Stimulated activated CD4-positive, alpha-beta T cell treated with anti-CD3 and anti-CD28 coated beads, TNF-alpha, amount 100 ng/mL, for 4 hours (primary cell): Measurements from ENCODE around the gene CDK11A.
A peak's percentile ranks its signal among the peaks of the same experiment; 100 is the strongest.

Experiments
- DNase-seq, 3 experiments: peaks; one replicate each; pipeline ENCODE4 v3.0.0-alpha.2; 2020; ENCODE audit warnings: low read depth in 3 of 3

Gene CDK11A

DNA sequence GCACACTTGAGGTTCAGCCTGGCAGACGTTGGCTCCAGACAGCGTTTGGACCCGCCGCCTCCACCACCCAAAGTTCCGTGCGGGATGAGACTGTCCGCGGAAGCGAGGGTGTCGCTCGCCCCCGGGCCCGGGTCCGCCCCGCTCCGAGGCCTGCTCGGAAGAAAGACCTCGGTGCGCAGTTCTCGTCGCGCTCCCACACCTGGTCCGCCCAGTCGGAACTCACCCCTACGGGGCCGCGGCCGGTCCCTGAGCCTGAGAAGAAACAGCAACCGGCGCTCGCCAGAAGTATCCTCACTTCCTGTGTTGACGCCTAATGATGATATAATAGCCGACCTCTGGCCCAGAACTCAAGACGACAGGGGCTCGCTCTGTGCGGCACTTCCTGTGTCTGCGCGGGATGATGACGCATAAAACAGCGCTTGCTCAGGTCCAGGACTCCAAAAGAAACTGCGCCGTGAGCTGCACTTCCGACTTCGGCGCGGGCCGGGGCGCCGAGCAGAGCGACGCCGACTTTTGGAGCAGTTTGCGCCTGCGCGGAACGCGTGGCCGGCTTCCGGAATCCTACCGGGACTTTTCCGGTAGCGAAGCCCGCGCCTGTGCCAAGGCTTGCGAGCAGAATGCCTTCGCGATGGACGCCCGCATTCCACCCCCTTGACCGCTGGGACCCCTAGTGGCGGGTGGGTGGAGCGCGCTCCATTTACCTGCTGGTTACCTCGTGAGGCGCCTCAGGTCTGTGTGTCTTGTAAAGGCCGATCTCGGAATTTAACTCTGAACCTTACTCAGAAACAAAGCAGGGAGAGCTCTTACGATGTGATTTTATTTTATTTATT, at the start of gene CDK11A:
TSS of gene CDK11A (minus strand) at position 323 of the 830 bp plus-strand sequence. CDS start 1,539 bp downstream, outside the sequence.
- DNase-seq: peak; percentile 85 to 98 (median 92)

DNA sequence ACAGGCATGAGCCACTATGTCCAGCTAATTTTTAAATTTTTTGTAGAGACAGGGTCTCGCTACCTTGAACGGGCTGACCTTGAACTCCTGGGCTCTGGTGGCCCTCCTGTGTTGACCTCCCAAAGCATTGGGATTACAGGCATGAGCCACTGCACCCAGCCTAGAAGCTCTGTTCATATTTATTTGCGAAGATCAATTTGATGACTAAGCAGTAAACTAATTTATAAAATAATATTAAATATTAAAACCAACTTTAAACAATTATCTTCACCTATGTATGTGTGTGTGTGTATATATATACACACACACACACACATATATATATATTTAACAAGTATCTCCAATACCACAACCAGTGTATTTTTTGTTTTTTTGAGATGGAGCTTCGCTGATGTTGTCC, 49.7 kb upstream of the CDK11A start:
- no peak for DNase-seq

DNA sequence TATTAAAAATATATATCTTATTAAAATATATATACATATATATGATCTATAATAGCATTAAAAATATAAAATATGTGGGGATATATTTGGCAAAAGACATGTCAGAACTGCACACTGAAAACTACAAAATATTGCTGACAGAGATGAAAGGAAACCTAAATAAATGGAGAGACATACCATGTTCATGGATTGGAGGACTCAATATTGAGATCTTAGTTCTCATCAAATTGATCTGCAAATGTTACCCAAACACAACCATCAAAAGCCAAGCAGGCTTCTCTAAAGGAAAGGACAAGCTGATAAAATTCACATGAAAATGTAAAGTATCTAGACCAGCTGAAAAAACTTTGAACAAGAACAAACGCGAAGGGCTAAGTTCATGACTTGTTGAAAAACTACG, 46.9 kb upstream of the CDK11A start:
- no peak for DNase-seq

DNA sequence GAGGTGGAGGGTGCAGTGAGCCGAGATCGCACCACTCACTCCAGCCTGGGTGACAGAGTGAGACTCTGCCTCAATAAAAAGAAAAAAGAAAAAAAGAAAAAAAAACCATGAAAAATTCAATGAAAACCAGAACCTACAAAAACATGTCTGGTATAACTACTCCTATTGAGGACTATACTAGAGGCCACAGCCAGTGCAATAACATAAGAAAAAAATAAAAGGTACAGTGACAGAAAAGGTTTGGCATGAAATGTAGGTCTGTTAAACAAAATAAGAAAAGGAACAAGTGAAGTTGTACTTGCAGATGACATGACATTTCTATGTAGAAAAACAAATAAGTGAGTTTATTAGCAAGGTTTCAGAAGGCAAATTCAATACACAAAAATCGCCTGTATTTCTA, 45.9 kb upstream of the CDK11A start:
- no peak for DNase-seq

DNA sequence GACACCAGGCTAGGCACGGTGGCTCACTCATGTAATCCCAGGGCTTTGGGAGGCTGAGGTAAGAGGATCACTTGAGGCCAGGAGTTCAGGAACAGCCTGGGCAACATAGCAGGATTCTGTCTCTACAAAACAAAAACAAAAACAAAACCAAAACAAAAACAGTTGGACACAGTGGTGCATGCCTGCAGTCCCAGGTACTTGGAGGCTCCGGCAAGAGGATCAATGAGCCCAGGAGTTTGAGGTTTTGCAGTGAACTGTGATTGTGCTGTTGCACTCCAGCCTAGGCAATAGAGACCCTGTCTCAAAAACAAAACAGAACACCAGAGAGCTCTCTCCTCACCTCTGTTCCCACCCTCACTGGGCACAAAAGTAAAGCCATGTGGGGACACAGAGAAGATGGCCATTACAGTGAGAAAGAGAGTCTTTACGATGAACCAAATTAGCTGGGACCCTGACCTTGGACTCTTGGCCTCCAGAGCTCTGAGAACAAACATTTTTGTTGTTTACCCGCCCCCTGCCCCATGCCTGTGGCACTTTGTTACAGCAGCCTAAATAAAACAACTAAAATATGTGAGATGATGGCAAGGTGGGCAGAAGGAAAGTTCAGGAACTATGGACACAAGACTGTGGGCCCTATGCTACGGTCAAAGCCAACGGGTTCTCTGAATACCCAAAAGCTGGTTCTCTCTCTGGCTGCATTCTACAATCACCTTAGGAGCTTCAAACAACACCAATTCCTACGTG, 44.3 kb upstream of the CDK11A start:
- DNase-seq: no peak

DNA sequence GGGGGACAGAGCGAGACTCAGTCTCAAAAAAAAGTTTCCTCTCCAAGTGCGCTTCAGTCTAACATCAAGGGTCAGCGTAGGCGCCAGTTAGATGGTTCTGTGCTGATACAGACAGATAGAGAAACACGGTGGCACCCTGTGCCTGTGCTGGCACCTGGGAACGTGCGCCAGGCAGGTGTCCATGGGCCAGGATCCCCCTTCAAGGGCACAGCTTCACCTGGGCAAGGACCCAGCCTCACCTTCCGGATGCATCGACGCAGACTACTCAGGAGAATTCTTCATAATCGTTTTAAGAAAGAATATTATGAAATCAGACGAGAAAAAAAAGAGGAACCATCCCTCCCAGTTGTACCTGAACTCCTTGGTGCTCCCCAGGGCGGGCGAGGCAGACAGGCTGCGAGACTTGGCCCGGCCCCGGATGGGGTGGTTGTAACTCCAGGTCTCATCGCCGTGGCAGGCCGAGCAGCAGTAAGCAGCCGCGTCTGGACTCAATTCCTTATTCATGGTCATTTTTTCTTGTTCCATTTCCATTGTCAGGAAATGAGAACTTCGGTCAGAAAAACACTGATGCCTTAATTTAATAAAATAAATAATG, 40.8 kb upstream of the CDK11A start:
- no peak for DNase-seq

DNA sequence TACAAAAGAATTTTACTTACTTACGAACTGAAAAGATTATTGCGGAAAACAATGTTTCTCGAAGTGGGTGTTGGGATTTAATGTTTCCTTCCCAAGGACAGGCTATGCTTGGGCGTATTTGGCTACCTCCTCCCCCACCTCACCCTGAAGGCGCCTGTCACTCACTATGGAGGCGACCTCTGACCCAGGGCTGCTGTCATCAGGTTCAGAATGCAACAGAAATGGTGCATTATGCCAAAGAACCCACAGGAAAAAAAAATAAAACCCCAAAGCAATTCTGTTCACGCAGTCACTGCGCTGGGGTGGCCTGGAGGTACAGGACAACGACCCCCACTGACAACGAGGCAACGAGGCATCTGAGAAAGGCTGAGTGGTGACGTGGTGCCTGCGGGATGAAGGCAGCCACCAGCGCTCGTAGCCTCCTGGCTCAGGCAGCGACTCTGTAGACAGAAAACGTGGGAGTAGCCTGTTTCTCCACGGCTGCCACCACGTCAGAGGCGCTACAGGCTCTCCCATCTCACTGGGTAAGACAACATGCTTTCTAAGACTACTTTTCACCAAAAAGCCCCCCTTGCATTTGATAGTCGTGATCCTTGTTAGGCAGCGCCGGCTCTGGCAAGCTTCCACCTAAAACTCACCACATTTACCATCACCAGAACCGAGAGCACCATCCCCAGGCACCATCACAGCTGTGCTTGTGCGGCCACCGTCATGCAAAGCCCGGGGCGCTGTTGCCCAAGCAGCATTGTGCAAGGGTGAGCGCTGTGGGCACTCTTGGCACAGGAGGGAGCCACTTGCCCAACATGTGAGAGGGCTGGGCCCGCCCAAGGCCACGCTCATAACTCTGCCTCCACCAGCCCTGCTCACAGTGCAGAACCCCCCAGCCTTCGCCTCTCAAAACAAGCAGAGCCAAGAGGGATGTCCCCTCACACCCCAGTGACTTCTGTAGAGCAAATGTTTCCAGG, 39.8 kb upstream of the CDK11A start:
- no peak for DNase-seq

DNA sequence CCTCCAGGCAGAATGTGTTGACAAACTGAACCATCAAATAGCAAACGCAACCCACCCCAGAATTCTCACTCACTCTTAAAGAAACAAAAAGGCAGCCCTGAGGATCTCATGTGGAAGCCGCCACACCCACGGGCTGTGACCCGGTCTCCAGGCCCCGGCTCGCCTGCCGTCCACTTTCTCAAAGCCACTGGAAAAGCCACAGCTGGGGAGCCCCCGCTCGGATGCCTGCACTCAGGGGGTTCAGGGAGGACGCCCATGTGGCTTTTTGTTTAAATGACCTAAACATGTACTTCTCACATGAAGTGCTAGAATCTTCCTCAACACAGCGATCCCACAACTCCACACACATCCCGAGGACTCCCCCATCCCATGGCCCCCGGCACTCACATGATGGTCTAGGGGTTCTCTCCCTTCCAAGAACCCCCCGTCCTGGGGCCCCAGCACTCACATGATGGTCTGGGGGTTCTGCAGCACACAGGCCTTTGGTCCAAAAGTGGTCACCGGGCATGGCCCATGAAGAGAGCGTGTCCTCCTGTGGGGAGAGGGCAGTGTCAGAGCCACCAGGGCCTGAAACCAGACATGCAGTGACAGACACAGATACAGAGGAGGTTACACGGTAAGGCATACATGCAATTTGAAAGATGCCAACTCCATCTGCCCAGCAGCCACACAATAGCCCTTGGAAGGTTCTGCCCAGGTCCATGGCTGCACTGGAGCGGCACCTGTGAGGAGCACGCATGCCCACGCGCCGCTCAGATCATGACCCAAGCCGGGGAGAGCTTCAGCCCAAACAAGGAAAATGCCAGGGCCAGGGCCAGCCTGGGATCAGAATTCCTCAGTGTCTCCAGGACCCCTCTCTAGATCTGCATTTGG, 37.6 kb upstream of the CDK11A start:
- DNase-seq: no peak

DNA sequence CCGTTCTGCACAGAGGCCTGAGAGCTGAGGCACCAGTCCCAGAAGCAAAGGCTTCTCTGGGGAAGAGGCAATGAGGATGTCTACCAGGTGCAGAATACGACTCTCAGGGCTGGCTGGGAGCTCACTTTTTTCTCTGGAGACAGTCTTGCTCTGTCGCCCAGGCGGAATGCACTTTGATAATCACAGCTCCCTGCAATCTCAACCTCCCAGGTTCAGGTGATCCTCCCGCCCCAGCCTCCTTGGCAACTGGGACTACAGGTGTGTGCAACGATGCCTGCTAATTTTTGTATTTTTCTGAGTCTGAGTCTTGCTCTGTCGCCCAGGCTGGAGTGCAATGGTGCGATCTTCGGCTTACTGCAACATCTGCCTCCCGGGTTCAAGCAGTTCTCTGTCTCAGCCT, 36.6 kb upstream of the CDK11A start:
- no peak for DNase-seq

DNA sequence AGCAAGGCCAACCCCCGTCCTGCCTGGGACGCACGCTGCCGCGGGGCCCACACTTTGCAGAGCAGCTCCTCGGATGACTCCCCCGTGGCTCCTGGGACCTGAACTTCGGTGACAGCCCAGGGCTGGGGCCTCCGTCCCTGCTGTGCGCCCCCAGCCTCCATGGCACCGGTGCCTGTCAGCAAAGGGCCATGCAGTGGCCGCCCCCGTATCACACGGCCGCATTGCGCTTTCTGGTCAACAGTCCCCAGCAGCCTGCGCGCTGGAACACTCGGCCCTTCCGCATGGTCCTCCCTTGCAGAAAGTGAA, 36.1 kb upstream of the CDK11A start:
- no peak for DNase-seq

DNA sequence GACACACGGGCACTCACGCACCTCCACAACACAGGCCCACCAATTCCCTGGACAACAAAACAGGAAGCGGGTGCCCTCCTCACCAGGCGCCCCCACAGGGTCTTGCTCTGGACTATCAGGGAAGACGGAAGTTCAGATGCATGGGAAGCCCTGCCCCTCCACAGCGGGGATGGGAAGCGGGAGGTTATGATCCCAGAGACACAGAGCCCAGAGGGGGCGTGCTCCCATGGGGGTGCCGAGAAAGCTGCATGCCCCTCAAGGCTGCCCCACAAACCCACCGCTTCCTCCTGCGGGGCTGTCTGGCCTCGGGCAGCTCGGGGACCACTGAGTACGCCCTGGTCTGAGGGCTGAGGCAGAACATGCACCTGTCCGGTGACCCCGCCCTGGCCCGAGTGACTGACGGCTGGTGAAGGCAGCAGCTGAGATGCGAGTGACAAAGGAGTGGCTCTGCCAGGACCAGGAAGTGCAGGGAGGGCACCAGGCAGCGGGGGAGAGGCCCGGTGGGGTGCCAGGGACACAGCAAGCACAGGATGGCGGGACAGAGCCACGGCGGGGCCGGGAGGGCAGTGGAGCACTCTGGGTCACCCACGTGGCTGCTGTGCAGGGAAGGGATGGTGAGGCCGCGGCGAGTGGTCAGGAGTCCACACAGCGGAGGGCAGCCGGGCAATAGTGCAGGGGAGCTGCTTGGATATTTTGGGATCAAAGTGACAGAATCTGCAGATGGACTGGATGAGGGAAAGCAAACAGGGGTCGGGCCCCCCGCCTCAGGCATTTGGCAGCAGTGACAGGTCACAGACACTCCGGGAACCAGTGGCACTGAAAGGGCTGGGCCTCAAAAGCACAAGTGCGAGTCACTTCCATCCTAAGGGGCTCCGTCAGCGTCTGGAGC, 35.5 kb upstream of the CDK11A start:
- no peak for DNase-seq

DNA sequence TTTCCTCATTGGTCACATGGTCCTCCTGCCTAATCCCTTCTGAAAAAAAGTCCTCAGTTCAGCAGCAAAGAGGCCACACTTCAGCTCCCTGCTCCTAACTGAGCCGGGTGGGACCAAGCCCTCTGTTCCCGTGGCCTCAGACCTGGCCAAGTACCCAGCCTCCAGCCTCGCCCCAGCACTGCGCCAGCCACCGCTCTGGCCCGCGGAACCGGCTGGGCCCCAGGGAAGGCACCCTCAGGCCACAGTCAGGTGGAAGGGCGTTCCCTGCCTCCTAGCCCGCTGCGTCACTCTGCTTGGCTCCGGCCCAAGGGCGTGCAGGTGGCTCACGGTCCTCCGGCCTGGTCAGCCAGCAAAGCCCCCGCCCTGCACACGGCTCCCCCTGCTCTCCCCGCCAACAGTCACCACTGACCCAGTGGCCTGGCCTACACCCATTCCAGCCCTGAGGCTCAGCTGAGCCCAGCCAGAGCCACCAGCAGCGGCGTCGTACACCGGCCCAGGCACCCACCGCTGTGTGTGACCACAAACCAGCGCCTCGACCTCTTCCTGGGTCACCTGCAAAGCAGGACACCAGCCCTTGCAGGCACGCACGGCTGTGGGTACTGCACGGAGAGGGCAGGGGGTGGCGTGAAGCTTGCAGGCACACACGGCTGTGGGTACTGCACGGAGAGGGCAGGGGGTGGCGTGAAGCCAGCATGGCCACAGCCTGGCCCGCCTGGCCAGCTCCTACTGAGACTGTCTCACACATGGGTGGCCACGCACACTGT, 34.7 kb upstream of the CDK11A start:
- no peak for DNase-seq

DNA sequence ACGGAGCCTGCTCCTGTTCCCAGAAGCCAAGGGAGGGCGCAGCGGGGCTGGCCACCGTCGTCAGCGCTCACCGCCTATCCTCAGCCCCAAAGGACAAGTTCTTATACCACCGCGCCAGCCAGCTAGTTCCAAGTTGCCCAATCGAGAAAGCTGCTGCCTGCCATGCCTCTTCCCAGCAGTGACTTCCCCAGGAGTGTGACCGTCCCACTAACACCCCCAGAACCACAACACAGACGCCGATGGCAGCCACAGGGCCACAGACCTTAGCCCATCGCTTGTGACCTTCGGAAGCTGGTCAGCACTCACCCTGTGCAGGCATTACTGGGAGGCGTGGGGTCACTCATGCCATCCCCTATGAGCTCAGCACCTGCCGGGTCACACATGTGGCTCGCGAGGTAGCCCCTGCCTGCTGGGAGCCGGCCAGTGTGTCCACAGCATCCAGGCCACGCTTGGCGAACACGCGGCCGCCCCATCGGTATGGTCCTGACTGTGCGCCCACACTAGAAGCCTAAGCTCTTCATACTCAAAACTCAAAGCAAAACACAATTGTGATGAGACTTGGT, 34.0 kb upstream of the CDK11A start:
- no peak for DNase-seq

DNA sequence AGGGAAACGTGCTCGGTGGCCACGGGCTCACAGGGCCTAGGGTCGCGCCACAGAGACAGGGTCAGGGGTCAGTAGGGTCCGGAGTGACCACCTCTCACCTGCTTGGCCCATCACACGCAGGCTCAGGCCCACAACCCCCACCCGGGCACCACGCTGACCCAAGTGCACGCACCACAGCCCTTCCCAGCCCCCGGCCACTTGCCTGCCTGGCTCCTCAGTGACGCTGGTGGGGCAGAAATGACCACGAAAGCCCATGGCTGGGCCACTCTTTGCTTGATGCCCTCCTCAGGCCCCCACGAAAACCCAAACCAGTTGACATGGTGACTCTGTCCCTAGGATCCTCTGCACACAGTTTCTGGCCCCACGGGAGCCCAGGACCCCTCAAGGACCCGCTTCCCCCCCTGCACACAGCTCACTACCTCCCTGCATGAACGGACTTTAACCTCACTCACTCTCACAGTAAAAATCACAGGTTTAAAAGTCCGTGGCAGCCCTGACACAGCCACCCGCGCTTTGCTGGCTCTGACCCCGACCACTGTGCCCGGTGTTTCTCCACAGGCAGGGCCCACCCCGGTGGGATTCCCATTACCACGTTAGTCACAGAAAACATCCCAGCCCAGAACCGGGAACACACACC, 33.4 kb upstream of the CDK11A start:
- no peak for DNase-seq

DNA sequence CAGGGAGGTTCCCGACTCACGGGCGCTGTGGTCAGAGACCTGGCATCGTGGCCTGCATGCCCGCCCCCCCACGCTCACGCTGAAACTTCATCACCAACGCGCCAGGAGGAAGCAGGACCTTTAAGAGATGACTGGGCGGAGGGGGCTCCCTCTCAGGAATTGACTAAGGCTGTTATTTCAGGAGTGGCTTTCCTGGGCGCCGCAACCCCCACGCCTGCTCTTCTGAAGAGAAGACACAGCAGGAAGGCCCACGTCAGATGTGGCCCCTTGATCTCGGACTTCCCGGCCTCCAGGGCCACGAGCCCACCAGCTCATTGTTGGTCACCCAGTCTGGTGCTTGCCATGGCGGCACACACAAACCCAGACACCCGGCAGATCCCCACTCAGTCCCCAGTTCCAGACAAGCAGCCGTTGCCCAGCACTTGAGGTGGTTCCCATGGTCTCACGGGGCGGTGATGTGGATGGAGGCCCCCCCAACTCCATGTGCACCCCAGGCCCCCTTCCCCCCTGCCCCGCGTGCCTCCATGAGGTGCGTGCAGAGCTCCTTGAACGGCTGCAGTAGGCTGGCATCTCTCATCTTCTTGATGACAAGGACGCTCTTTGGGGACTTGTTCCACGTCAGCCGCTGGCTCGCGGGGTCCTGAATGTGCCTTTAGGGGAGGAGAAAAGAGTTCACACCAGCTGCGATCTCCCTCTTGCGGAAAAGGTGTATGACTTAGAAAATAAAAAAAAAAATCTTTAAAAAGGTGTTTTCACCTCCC, 32.7 kb upstream of the CDK11A start:
- no peak for DNase-seq

DNA sequence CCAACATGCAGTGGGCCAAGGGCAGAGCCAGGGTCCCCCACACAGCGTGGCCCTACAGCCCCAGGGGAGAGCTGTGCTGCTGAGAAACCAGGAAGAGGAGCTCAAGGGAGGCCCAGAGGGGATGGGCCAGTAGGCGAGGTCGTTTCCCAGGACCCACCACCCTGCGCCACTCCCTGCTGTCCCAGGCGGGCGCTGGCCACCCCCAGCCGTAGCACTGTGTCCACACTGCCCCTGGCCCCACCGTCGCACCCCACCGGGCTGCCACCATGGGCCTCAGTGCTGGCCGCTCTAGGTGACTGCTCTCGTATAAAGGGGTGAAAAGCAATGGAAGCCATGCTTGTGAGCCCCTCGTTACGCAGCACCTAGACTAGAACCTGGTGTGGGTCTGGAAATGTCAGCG, 31.7 kb upstream of the CDK11A start:
- DNase-seq: no peak

DNA sequence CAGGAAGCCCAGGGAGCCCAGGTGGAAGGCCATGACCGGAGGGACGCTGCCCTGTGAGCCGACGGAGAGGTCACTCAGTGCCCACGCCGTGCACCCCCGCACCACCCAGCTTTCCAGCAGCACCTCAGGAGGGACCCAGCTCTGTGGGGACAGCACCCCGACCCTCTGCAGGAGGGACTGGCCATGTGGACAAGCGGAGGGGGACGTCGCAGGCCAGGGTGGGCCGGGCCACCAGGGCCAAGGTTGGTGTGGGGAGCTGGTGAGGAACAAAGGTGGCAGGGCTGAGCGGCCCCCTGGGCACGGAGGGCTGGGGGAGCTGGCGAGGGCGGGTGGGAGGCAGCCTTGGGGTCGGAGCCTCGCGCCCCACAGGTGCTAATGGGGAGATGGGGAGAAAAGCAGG, 31.3 kb upstream of the CDK11A start:
- DNase-seq: no peak
